Loucy (cell line): ENCODE measurements around the gene GSTT2.

Experiments
- H2AFZ ChIP-seq: fragments of 200-600 bp; sonication (generic); 2 replicates; pipeline ENCODE4 v1.6.0; 2016; ENCODE audit warnings: antibody characterized with exemption, mild to moderate bottlenecking, low read length, moderate library complexity
- H3F3A ChIP-seq: fragments of 200-600 bp; 2 replicates; pipeline ENCODE4 v1.6.0; 2016; ENCODE audit warnings: antibody characterized with exemption, low read depth, mild to moderate bottlenecking
- H3K27me3 ChIP-seq: fragments of 200-600 bp; sonication (generic); 2 replicates; pipeline ENCODE4 v1.6.1; 2014; ENCODE audit warnings: low read length, mild to moderate bottlenecking; ENCODE audit not compliant: insufficient read depth, poor library complexity, severe bottlenecking
- H3K36me3 ChIP-seq: fragments of 200-600 bp; sonication (generic); 2 replicates; pipeline ENCODE4 v1.6.1; 2016; ENCODE audit warnings: low read length; ENCODE audit not compliant: insufficient read depth
- H3K4me1 ChIP-seq: fragments of 200-600 bp; sonication (generic); 2 replicates; pipeline ENCODE4 v1.5.1; 2014; ENCODE audit warnings: low read length, mild to moderate bottlenecking; ENCODE audit not compliant: insufficient read depth, poor library complexity, severe bottlenecking
- H3K4me2 ChIP-seq: fragments of 200-600 bp; sonication (generic); 2 replicates; pipeline ENCODE4 v1.6.0; 2014; ENCODE audit warnings: antibody characterized with exemption, low read length, low read depth, mild to moderate bottlenecking; ENCODE audit not compliant: poor library complexity, severe bottlenecking
- H3K4me3 ChIP-seq: fragments of 200-600 bp; sonication (generic); 2 replicates; pipeline ENCODE4 v1.5.1; 2014; ENCODE audit warnings: low read length, mild to moderate bottlenecking, mixed read lengths; ENCODE audit not compliant: poor library complexity, severe bottlenecking
- H3K79me2 ChIP-seq: fragments of 200-600 bp; sonication (generic); 2 replicates; pipeline ENCODE4 v1.6.1; 2014; ENCODE audit warnings: low read length; ENCODE audit not compliant: insufficient read depth
- H3K9ac ChIP-seq: fragments of 200-600 bp; sonication (generic); 2 replicates; pipeline ENCODE4 v1.6.0; 2014; ENCODE audit warnings: mild to moderate bottlenecking, low read depth, low read length, moderate library complexity; ENCODE audit not compliant: poor library complexity, severe bottlenecking
- H3K9me2 ChIP-seq: fragments of 200-600 bp; sonication (generic); replicated peaks from 2 replicates; pipeline ENCODE4 v1.6.1; 2016; ENCODE audit warnings: low read depth, low read length, mixed read lengths
- H3K9me3 ChIP-seq: fragments of 200-600 bp; sonication (generic); 2 replicates; pipeline ENCODE4 v1.6.1; 2014; ENCODE audit warnings: mild to moderate bottlenecking, antibody characterized with exemption, low read length, low read depth; ENCODE audit not compliant: insufficient read depth
- H4K20me1 ChIP-seq: fragments of 200-600 bp; sonication (generic); 2 replicates; pipeline ENCODE4 v1.6.0; 2014; ENCODE audit warnings: antibody characterized with exemption, low read length, mild to moderate bottlenecking; ENCODE audit not compliant: insufficient read depth, poor library complexity, severe bottlenecking
- CTCF ChIP-seq: fragments of 200-600 bp; sonication (generic); conservative IDR thresholded peaks from 2 replicates; pipeline ENCODE4 v1.5.1; 2014; ENCODE audit warnings: mild to moderate bottlenecking, antibody characterized with exemption, low read length
- EZH2phosphoT487 ChIP-seq: fragments of 200-600 bp; IDR thresholded peaks from 2 replicates; pipeline ENCODE4 v1.6.1; 2018; ENCODE audit warnings: antibody characterized with exemption, mild to moderate bottlenecking, moderate library complexity, borderline replicate concordance

The GSTT2 gene

GRCh38 chr22:24030186-24030702 lies 50.3 kb downstream of the GSTT2 start:
- Histone ChIP-seq H2AFZ (no peak overlapping the region), H3K36me3 (peaks cover 10% of the 10 kb centered on the region; the same call in 1 of the 2 replicates), H3K79me2 (peaks cover 89% of the 10 kb centered on the region), H4K20me1 (peaks cover 12% of the 10 kb centered on the region), H3K9me2 (no peaks in the 10 kb centered on the region), H3F3A (no peaks in the 10 kb centered on the region), H3K4me3 (no peak overlapping the region), H3K9me3 (no peaks in the 10 kb centered on the region), H3K4me2 (no peak overlapping the region), H3K27me3 (no peaks in the 10 kb centered on the region), H3K9ac (no peak overlapping the region), H3K4me1 (peaks cover 9% of the 10 kb centered on the region)
- no peak for TF ChIP-seq EZH2phosphoT487
- TF ChIP-seq CTCF: no peak
